SU-DHL-6 (cell line): ENCODE results near the gene ATRIP.
A peak's percentile ranks its signal among the peaks of the same experiment; 100 is the strongest.
"Not testable (repeated sequence)": the region's sequence is repeated elsewhere in the genome, so short reads cannot be mapped to it uniquely, and the experiment has no call there.

Source experiments
- H2AFZ ChIP-seq: fragments of 200-600 bp; sonication (generic); 2 replicates; pipeline ENCODE4 v1.6.1; 2014; ENCODE audit warnings: low read depth, mild to moderate bottlenecking, moderate library complexity, mixed read lengths, antibody characterized with exemption, low read length; ENCODE audit not compliant: severe bottlenecking
- H3F3A ChIP-seq: fragments of 200-600 bp; shearing (Covaris generic); 2 replicates; pipeline ENCODE4 v1.6.0; 2016; ENCODE audit warnings: antibody characterized with exemption, mild to moderate bottlenecking; ENCODE audit not compliant: insufficient read depth
- H3K27ac ChIP-seq: fragments of 200-600 bp; sonication (generic); 2 replicates; pipeline ENCODE4 v1.5.1; 2016; ENCODE audit warnings: low read depth, mild to moderate bottlenecking, low read length, moderate library complexity, mixed read lengths
- H3K27me3 ChIP-seq: fragments of 200-600 bp; sonication (generic), shearing (Covaris generic); 2 replicates; pipeline ENCODE4 v1.6.0; 2014; ENCODE audit warnings: mild to moderate bottlenecking, low read length
- H3K36me3 ChIP-seq: fragments of 200-600 bp; sonication (generic); 2 replicates; pipeline ENCODE4 v1.6.1; 2014; ENCODE audit warnings: mild to moderate bottlenecking, low read length, mixed read lengths
- H3K4me2 ChIP-seq: fragments of 300-600, 200-600 bp; shearing (Covaris generic), sonication (generic); 2 replicates; pipeline ENCODE4 v1.6.0; 2014; ENCODE audit warnings: low read length, low read depth, mild to moderate bottlenecking; ENCODE audit not compliant: poor library complexity, severe bottlenecking
- H3K4me3 ChIP-seq: fragments of 200-600 bp; sonication (generic); 2 replicates; pipeline ENCODE4 v1.5.1; 2014; ENCODE audit warnings: antibody characterized with exemption, low read length, mild to moderate bottlenecking, mixed read lengths; ENCODE audit not compliant: insufficient read depth, poor library complexity, severe bottlenecking
- H3K79me2 ChIP-seq: fragments of 200-600 bp; sonication (generic); 2 replicates; pipeline ENCODE4 v1.6.1; 2014; ENCODE audit warnings: mild to moderate bottlenecking, low read length, moderate library complexity; ENCODE audit not compliant: insufficient read depth
- H3K9ac ChIP-seq: fragments of 200-600 bp; sonication (generic); 2 replicates; pipeline ENCODE4 v1.7.0; 2014; ENCODE audit warnings: mild to moderate bottlenecking, low read length
- H3K9me2 ChIP-seq: fragments of 200-600 bp; sonication (generic); replicated peaks from 2 replicates; pipeline ENCODE4 v1.6.1; 2014; ENCODE audit warnings: low read length; ENCODE audit not compliant: insufficient read depth
- H3K9me3 ChIP-seq: fragments of 200-600 bp; sonication (generic); 2 replicates; pipeline ENCODE4 v1.6.1; 2014; ENCODE audit warnings: low read length, mixed read lengths; ENCODE audit not compliant: insufficient read depth
- H4K20me1 ChIP-seq: fragments of 200-600 bp; sonication (generic); 2 replicates; pipeline ENCODE4 v1.6.1; 2014; ENCODE audit warnings: low read depth, mild to moderate bottlenecking, antibody characterized with exemption, low read length, moderate library complexity, mixed read lengths
- EZH2phosphoT487 ChIP-seq: fragments of 200-600 bp; sonication (generic), shearing (Covaris generic); conservative IDR thresholded peaks from 2 replicates; pipeline ENCODE4 v1.6.1; 2018; ENCODE audit warnings: mild to moderate bottlenecking, antibody characterized with exemption, low read length, moderate library complexity, mixed read lengths
- TF ChIP-seq, protein P1 (sequence below): fragments of 200-600 bp; sonication (generic); IDR thresholded peaks from one replicate; pipeline ENCODE4 v1.5.1; 2017; ENCODE audit warnings: antibody characterized with exemption, mild to moderate bottlenecking, low read length, moderate library complexity; ENCODE audit not compliant: insufficient read depth, poor library complexity, severe bottlenecking

ATRIP gene

DNA sequence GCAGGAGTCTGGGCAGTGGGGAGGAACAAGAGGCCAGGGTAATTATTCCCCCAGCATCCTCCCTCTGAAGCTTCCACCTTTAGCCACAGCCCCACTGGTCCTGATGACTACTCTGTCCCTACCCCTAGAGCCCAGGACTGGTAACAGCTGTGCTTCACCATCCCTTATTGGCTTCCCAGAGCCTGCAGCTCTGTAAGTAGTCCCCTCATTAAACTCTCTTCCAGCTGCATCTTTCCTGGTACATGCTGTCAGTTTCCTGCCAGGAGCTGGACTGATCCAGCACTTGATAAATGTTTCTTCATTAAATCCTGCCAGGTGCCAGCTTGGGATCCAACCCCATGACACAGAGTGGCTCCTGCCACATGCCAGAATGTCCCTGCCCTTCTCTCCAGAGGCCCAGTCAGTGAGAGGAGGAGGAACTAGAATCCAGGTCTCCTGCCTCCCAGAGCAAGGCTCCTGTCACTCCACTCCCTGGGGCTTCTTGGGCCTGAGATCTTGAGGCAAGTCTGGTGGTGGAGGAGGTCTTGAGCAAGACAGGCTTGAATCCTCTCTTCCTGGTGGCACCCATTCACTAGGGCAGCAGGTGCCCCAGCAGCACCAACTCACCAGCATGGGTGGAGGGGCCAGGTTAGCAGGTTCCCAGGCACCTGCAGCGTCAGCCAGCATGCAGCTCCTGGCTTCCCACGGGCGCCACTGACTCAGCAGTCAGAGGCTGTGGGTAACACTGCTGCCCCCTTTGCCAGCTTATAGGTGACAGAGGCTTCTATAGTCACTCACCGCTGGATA lies 47.0 kb upstream of the ATRIP start:
- H3K27ac ChIP-seq = no peak overlapping the region
- no peaks in the 10 kb centered on the region for H3K27me3 ChIP-seq
- no peaks in the 10 kb centered on the region for H3K9me3 ChIP-seq
- H3K79me2 ChIP-seq = no peaks in the 10 kb centered on the region
- H3K4me2 ChIP-seq = no peak overlapping the region
- TF ChIP-seq EZH2phosphoT487 = no peak
- TF ChIP-seq, protein P1, sequence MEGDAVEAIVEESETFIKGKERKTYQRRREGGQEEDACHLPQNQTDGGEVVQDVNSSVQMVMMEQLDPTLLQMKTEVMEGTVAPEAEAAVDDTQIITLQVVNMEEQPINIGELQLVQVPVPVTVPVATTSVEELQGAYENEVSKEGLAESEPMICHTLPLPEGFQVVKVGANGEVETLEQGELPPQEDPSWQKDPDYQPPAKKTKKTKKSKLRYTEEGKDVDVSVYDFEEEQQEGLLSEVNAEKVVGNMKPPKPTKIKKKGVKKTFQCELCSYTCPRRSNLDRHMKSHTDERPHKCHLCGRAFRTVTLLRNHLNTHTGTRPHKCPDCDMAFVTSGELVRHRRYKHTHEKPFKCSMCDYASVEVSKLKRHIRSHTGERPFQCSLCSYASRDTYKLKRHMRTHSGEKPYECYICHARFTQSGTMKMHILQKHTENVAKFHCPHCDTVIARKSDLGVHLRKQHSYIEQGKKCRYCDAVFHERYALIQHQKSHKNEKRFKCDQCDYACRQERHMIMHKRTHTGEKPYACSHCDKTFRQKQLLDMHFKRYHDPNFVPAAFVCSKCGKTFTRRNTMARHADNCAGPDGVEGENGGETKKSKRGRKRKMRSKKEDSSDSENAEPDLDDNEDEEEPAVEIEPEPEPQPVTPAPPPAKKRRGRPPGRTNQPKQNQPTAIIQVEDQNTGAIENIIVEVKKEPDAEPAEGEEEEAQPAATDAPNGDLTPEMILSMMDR = no peak
- H2AFZ ChIP-seq = no peak overlapping the region
- H3K36me3 ChIP-seq = no peaks in the 10 kb centered on the region
- H3F3A ChIP-seq = no peaks in the 10 kb centered on the region
- H3K9ac ChIP-seq = no peak overlapping the region
- H3K9me2 ChIP-seq = no peaks in the 10 kb centered on the region
- H4K20me1 ChIP-seq = no peaks in the 10 kb centered on the region
- no peak overlapping the region for H3K4me3 ChIP-seq

- Histone ChIP-seq H3K27me3 (no peaks in the 10 kb centered on the region), H3K9me2 (no peaks in the 10 kb centered on the region), H3K79me2 (no peaks in the 10 kb centered on the region), H2AFZ (no peak overlapping the region), H3K27ac (no peak overlapping the region), H3K9ac (no peak overlapping the region), H3K36me3 (no peaks in the 10 kb centered on the region), H3K4me3 (no peak overlapping the region), H4K20me1 (no peaks in the 10 kb centered on the region), H3F3A (no peaks in the 10 kb centered on the region), H3K9me3 (no peaks in the 10 kb centered on the region), H3K4me2 (no peak overlapping the region)
- TF ChIP-seq, protein P1 = peak; percentile 61
- TF ChIP-seq EZH2phosphoT487 = no peak
These were observed 45.6 kb upstream of the ATRIP start for GRCh38 chr3:48400824-48401433.

- not testable (repeated sequence) for H3K27me3 ChIP-seq, H3K36me3 ChIP-seq, H3K4me2 ChIP-seq, H3K79me2 ChIP-seq, H4K20me1 ChIP-seq, H3K27ac ChIP-seq, H3K4me3 ChIP-seq, H2AFZ ChIP-seq, H3K9me2 ChIP-seq, H3K9me3 ChIP-seq, H3K9ac ChIP-seq, H3F3A ChIP-seq
These were observed 45.1 kb upstream of the ATRIP start for GRCh38 chr3:48401434-48401901.

DNA sequence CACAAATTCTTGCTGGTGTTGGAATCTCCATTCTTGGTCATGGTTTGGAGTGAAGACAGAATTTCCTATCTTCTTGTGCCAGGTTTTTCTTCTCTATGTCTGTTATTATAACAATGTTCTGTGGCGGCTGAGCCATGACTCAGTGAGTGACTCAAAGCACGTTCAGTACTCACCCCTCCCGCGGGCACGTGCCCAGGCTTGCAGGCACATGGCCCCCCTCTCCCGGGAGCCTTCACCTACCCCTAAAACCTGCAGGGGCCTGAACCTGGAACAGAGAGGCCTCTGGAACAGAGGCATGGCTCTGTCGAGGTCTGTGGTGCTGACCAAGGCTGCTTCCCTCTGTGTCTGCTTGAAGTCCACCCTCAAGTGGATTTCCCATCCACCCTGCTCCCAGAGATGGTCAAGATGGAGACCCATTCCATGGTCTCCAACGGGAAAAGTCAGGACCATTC lies 44.2 kb upstream of the ATRIP start:
- no peak overlapping the region for H2AFZ ChIP-seq
- H3K9ac ChIP-seq = no peak overlapping the region
- H3K79me2 ChIP-seq = no peaks in the 10 kb centered on the region
- no peaks in the 10 kb centered on the region for H4K20me1 ChIP-seq
- TF ChIP-seq, protein P1 = no peak
- no peak for TF ChIP-seq EZH2phosphoT487
- no peaks in the 10 kb centered on the region for H3K27me3 ChIP-seq
- H3K4me2 ChIP-seq = no peak overlapping the region
- no peaks in the 10 kb centered on the region for H3K9me3 ChIP-seq
- H3K36me3 ChIP-seq = no peaks in the 10 kb centered on the region
- no peak overlapping the region for H3K4me3 ChIP-seq
- no peaks in the 10 kb centered on the region for H3F3A ChIP-seq
- H3K9me2 ChIP-seq = no peaks in the 10 kb centered on the region
- no peak overlapping the region for H3K27ac ChIP-seq
